Fibroblast of lung (primary cell): ENCODE results near the gene CASP5. TPM values are rescaled to one million over a fixed set of nuclear protein-coding genes. Genes with fewer than 3 reads are reported as not detected.

ENCODE experiments used
- DNase-seq, 2 donors: peaks; one replicate each; pipeline versions ENCODE4 v3.0.0 to v3.0.0-alpha.2; 2010; ENCODE audit warnings: low read depth in 2 of 2
- H2AFZ ChIP-seq: 2 replicates; pipeline ENCODE4 v1.5.1; 2012; ENCODE audit warnings: low read length, control low read depth, inconsistent platforms
- H3K27ac ChIP-seq: 2 replicates; pipeline ENCODE4 v1.5.1; 2011; ENCODE audit warnings: low read length, control low read depth; ENCODE audit not compliant: insufficient read depth
- H3K27me3 ChIP-seq: 2 replicates; pipeline ENCODE4 v1.5.1; 2011; ENCODE audit warnings: mild to moderate bottlenecking, low read length; ENCODE audit not compliant: control insufficient read depth, insufficient read depth
- H3K36me3 ChIP-seq: 2 replicates; pipeline ENCODE4 v1.5.1; 2011; ENCODE audit warnings: low read length; ENCODE audit not compliant: control insufficient read depth, insufficient read depth
- H3K4me1 ChIP-seq: 2 replicates; pipeline ENCODE4 v1.5.1; 2011; ENCODE audit warnings: low read length; ENCODE audit not compliant: control insufficient read depth, insufficient read depth; ENCODE audit errors: extremely low read depth
- H3K4me2 ChIP-seq: 2 replicates; pipeline ENCODE4 v1.5.1; 2011; ENCODE audit warnings: low read length, control low read depth; ENCODE audit not compliant: insufficient read depth; ENCODE audit errors: extremely low read depth
- H3K4me3 ChIP-seq, 4 experiments: fragments of 200-600 bp in 1 of 4; sonication (generic) in 1 of 4; replicated peaks in 1 of 4; 2 replicates each; pipeline ENCODE4 v1.5.1; 2011 to 2016; ENCODE audit warnings: low read length in 4 of 4, low read depth in 3 of 4, mild to moderate bottlenecking in 3 of 4, control low read depth in 2 of 4, inconsistent platforms in 1 of 4, mixed read lengths in 1 of 4; ENCODE audit not compliant: insufficient read depth in 1 of 4; ENCODE audit errors: control extremely low read depth in 1 of 4
- H3K79me2 ChIP-seq: 2 replicates; pipeline ENCODE4 v1.5.1; 2012; ENCODE audit warnings: mild to moderate bottlenecking, low read length, inconsistent platforms; ENCODE audit not compliant: control insufficient read depth, insufficient read depth
- H3K9ac ChIP-seq: 2 replicates; pipeline ENCODE4 v1.5.1; 2011; ENCODE audit warnings: mild to moderate bottlenecking, low read length, control low read depth; ENCODE audit not compliant: insufficient read depth
- H3K9me3 ChIP-seq: 2 replicates; pipeline ENCODE4 v1.5.1; 2012; ENCODE audit warnings: low read depth, low read length; ENCODE audit not compliant: control insufficient read depth, insufficient read depth
- H4K20me1 ChIP-seq: 2 replicates; pipeline ENCODE4 v1.5.1; 2011; ENCODE audit warnings: low read length; ENCODE audit not compliant: control insufficient read depth, insufficient read depth; ENCODE audit errors: extremely low read depth
- CTCF ChIP-seq, 2 donors: IDR thresholded peaks in 1 of 2; conservative IDR thresholded peaks in 1 of 2; 1 replicate in 1 of 2; 2 replicates in 1 of 2; pipeline ENCODE4 v1.5.1; 2011 to 2012; ENCODE audit warnings: low read length in 2 of 2, control low read depth in 1 of 2, inconsistent platforms in 1 of 2, low read depth in 1 of 2, mild to moderate bottlenecking in 1 of 2
- EZH2 ChIP-seq: IDR thresholded peaks from 2 replicates; pipeline ENCODE4 v1.5.1; 2012; ENCODE audit warnings: low read length, control low read depth, mild to moderate bottlenecking; ENCODE audit errors: missing control alignments
- polyA plus RNA-seq, 2 donors: library from polyadenylated mRNA; depleted of rRNA in 1 of 2; stranded (reverse) in 1 of 2; unstranded in 1 of 2; fragments of >200 nt; gene quantifications; 2 replicates each; pipeline ENCODE4 v1.2.1, GENCODE V29; 2011 to 2012; ENCODE audit warnings: missing spikeins in 1 of 2
- total RNA-seq: library from RNA; depleted of rRNA; stranded (reverse); fragments of >200 nt; gene quantifications from 2 replicates; pipeline ENCODE4 v1.2.1, GENCODE V29; 2014

Gene CASP5
- total and polyA plus RNA-seq, 2 donors (not counting 1 experiment from before 2014, with no cell fraction given): 0.17 TPM; not detected in 1

GRCh38 chr11:104999721-105000120 is 23.2 kb downstream of the CASP5 start:
- no peaks in the 10 kb centered on the region for H4K20me1 ChIP-seq
- no peak overlapping the region for H3K4me3 ChIP-seq
- peak in 1 of 2 donors; percentile 28 for DNase-seq
- H3K27ac ChIP-seq: no peak overlapping the region
- no peaks in the 10 kb centered on the region for H3K27me3 ChIP-seq
- no peaks in the 10 kb centered on the region for H3K36me3 ChIP-seq
- no peak overlapping the region for H2AFZ ChIP-seq
- TF ChIP-seq EZH2: no peak
- no peak for TF ChIP-seq CTCF (conservative IDR thresholded peaks at IDR 0.05 in 1 of 2, IDR thresholded peaks at IDR 0.05 in 1 of 2; ENCODE audit: low read depth in 1 of 2, low read length in 2 of 2)
- H3K79me2 ChIP-seq: no peaks in the 10 kb centered on the region
- no peak overlapping the region for H3K9ac ChIP-seq
- no peaks in the 10 kb centered on the region for H3K4me1 ChIP-seq
- no peaks in the 10 kb centered on the region for H3K9me3 ChIP-seq
- no peak overlapping the region for H3K4me2 ChIP-seq

- no peak overlapping the region for H3K9ac ChIP-seq
- H3K9me3 ChIP-seq: no peaks in the 10 kb centered on the region
- H3K27ac ChIP-seq: no peak overlapping the region
- no peak for TF ChIP-seq EZH2
- TF ChIP-seq CTCF (conservative IDR thresholded peaks at IDR 0.05 in 1 of 2, IDR thresholded peaks at IDR 0.05 in 1 of 2; ENCODE audit: low read depth in 1 of 2, low read length in 2 of 2): no peak
- no peaks in the 10 kb centered on the region for H3K79me2 ChIP-seq
- H3K27me3 ChIP-seq: no peaks in the 10 kb centered on the region
- H3K4me3 ChIP-seq: no peak overlapping the region
- peak in 1 of 2 donors; percentile 46 for DNase-seq
- no peak overlapping the region for H3K4me2 ChIP-seq
- H2AFZ ChIP-seq: no peak overlapping the region
- H3K4me1 ChIP-seq: no peaks in the 10 kb centered on the region
- no peaks in the 10 kb centered on the region for H3K36me3 ChIP-seq
- H4K20me1 ChIP-seq: no peaks in the 10 kb centered on the region
These were observed 25.7 kb downstream of the CASP5 start for GRCh38 chr11:104997288-104997687.

GRCh38 chr11:104995001-104995408 is 28.0 kb downstream of the CASP5 start:
- Histone ChIP-seq H3K27ac (no peak overlapping the region), H3K79me2 (no peaks in the 10 kb centered on the region), H3K4me2 (no peak overlapping the region), H3K4me3 (no peak overlapping the region), H3K4me1 (no peaks in the 10 kb centered on the region), H3K9ac (no peak overlapping the region), H3K9me3 (no peaks in the 10 kb centered on the region), H4K20me1 (no peaks in the 10 kb centered on the region), H3K27me3 (no peaks in the 10 kb centered on the region), H3K36me3 (no peaks in the 10 kb centered on the region), H2AFZ (no peak overlapping the region)
- TF ChIP-seq EZH2 (no peak), CTCF (conservative IDR thresholded peaks at IDR 0.05 in 1 of 2, IDR thresholded peaks at IDR 0.05 in 1 of 2; ENCODE audit: low read depth in 1 of 2, low read length in 2 of 2) (no peak)
- no peak for DNase-seq
